IMR-90 (cell line): ENCODE data around the gene ROBO1. TPM values are rescaled to one million over a fixed set of nuclear protein-coding genes. Genes with fewer than 3 reads are reported as not detected.

ENCODE experiments used
- ATAC-seq: fragments of 200-7000 bp; cut with Tn5 transposase; 2 replicates; pipeline ENCODE4 v1.9.1; 2020; ENCODE audit warnings: low read depth, mild to moderate bottlenecking, moderate library complexity
- BruUV-seq: library from RNA; stranded (reverse); fragments of 400-500 nt; replicated peaks from 2 replicates; lab custom pipeline; 2021; lab: Mats Ljungman, UMichigan
- CTCF ChIA-PET: fragments of 300-600 bp; formaldehyde crosslinking; extraction: SDS; loops from one replicate; lab custom pipeline; 2021; ENCODE audit warnings: antibody characterized with exemption; lab: Yijun Ruan, JAX
- POLR2A ChIA-PET: fragments of 300-600 bp; sonication (Branson Sonifier 250); formaldehyde crosslinking; loops from one replicate; lab custom pipeline; 2022; ENCODE audit warnings: antibody characterized with exemption; ENCODE audit not compliant: unreplicated experiment; lab: Charles Lee
- DNase-seq: peaks from one replicate; pipeline ENCODE4 v3.0.0; 2013
- H2AFZ ChIP-seq: replicated peaks from 2 replicates; pipeline ENCODE3; 2013; ENCODE audit warnings: low read length, mild to moderate bottlenecking; ENCODE audit not compliant: poor library complexity
- H2AK5ac ChIP-seq: 2 replicates; pipeline ENCODE4 v1.6.1; 2013; ENCODE audit warnings: low read depth, low read length, inconsistent platforms
- H2AK9ac ChIP-seq: replicated peaks from 2 replicates; pipeline ENCODE3; 2013; ENCODE audit warnings: mild to moderate bottlenecking, low read depth, low read length, moderate library complexity; ENCODE audit not compliant: poor library complexity
- H2BK120ac ChIP-seq: 2 replicates; pipeline ENCODE4 v1.6.1; 2013; ENCODE audit warnings: low read depth, low read length, inconsistent platforms
- H2BK15ac ChIP-seq: 3 replicates; pipeline ENCODE4 v1.6.1; 2013; ENCODE audit warnings: low read depth, low read length, inconsistent platforms
- H2BK20ac ChIP-seq: 2 replicates; pipeline ENCODE4 v1.6.1; 2013; ENCODE audit warnings: low read depth, mild to moderate bottlenecking, inconsistent platforms, low read length, moderate library complexity
- H2BK5ac ChIP-seq: 2 replicates; pipeline ENCODE4 v1.6.1; 2013; ENCODE audit warnings: mild to moderate bottlenecking, low read depth, low read length, inconsistent platforms; ENCODE audit not compliant: poor library complexity, severe bottlenecking
- H3K14ac ChIP-seq: replicated peaks from 2 replicates; pipeline ENCODE4 v1.6.1; 2013; ENCODE audit warnings: low read depth, low read length, inconsistent platforms
- H3K18ac ChIP-seq: 2 replicates; pipeline ENCODE4 v1.6.1; 2013; ENCODE audit warnings: low read depth, low read length, control low read depth
- H3K23ac ChIP-seq: 2 replicates; pipeline ENCODE4 v1.6.1; 2013; ENCODE audit warnings: low read depth, low read length, inconsistent platforms
- H3K27ac ChIP-seq: 2 replicates; pipeline ENCODE4 v1.5.1; 2013; ENCODE audit warnings: mild to moderate bottlenecking, control low read depth, low read length; ENCODE audit not compliant: insufficient read depth
- H3K27me3 ChIP-seq: 2 replicates; pipeline ENCODE4 v1.6.1; 2013; ENCODE audit warnings: low read length; ENCODE audit not compliant: control insufficient read depth, insufficient read depth
- H3K36me3 ChIP-seq: 2 replicates; pipeline ENCODE4 v1.6.1; 2013; ENCODE audit warnings: low read length, mixed read lengths; ENCODE audit not compliant: control insufficient read depth, insufficient read depth
- H3K4ac ChIP-seq: 2 replicates; pipeline ENCODE4 v1.6.1; 2013; ENCODE audit warnings: low read depth, low read length, inconsistent platforms
- H3K4me1 ChIP-seq: 2 replicates; pipeline ENCODE4 v1.6.1; 2013; ENCODE audit warnings: low read length, mixed read lengths; ENCODE audit not compliant: control insufficient read depth, insufficient read depth
- H3K4me2 ChIP-seq: 2 replicates; pipeline ENCODE4 v1.6.1; 2013; ENCODE audit warnings: low read depth, mild to moderate bottlenecking, control low read depth, low read length, moderate library complexity
- H3K4me3 ChIP-seq: 2 replicates; pipeline ENCODE4 v1.5.1; 2013; ENCODE audit warnings: low read depth, mild to moderate bottlenecking, control low read depth, low read length, moderate library complexity; ENCODE audit not compliant: insufficient read depth
- H3K56ac ChIP-seq: 2 replicates; pipeline ENCODE4 v1.6.1; 2013; ENCODE audit warnings: low read length, inconsistent platforms; ENCODE audit not compliant: insufficient read depth; ENCODE audit errors: extremely low read depth
- H3K79me1 ChIP-seq, 2 experiments: 2 replicates each; pipeline ENCODE4 v1.6.1; 2013; ENCODE audit warnings: low read length in 2 of 2, inconsistent platforms in 1 of 2, low read depth in 1 of 2
- H3K9ac ChIP-seq: 2 replicates; pipeline ENCODE4 v1.6.1; 2013; ENCODE audit warnings: low read depth, low read length, control low read depth
- H3K9me1 ChIP-seq: 2 replicates; pipeline ENCODE4 v1.6.1; 2013; ENCODE audit warnings: low read length, inconsistent platforms; ENCODE audit not compliant: insufficient read depth
- H3K9me3 ChIP-seq: 2 replicates; pipeline ENCODE4 v1.6.1; 2013; ENCODE audit warnings: low read length; ENCODE audit not compliant: control insufficient read depth, insufficient read depth
- H4K20me1 ChIP-seq: 2 replicates; pipeline ENCODE4 v1.6.1; 2013; ENCODE audit warnings: low read length, inconsistent platforms; ENCODE audit not compliant: insufficient read depth
- H4K5ac ChIP-seq: 2 replicates; pipeline ENCODE4 v1.6.1; 2013; ENCODE audit warnings: mild to moderate bottlenecking, low read depth, low read length, control low read depth
- H4K8ac ChIP-seq, 2 experiments: 2 replicates each; pipeline ENCODE4 v1.6.1; 2013; ENCODE audit warnings: low read depth in 2 of 2, low read length in 2 of 2, control low read depth in 1 of 2, inconsistent platforms in 1 of 2
- H4K91ac ChIP-seq: 2 replicates; pipeline ENCODE4 v1.6.1; 2013; ENCODE audit warnings: low read depth, low read length, inconsistent platforms; ENCODE audit not compliant: insufficient read depth
- BHLHE40 ChIP-seq: fragments of 150-350 bp; IDR thresholded peaks from 2 replicates; pipeline ENCODE4 v1.6.1; 2016; ENCODE audit warnings: mild to moderate bottlenecking, low read depth, low read length
- CHD1 ChIP-seq: IDR thresholded peaks from 2 replicates; pipeline ENCODE4 v1.6.1; 2012; ENCODE audit warnings: low read depth, low read length, improper control_type of control experiment
- FOS ChIP-seq: fragments of 150-350 bp; IDR thresholded peaks from 2 replicates; pipeline ENCODE4 v1.6.1; 2016; ENCODE audit warnings: low read depth, low read length
- MAFK ChIP-seq: IDR thresholded peaks from 2 replicates; pipeline ENCODE4 v1.6.1; 2012; ENCODE audit warnings: low read depth, low read length, improper control_type of control experiment
- MAZ ChIP-seq: IDR thresholded peaks from 2 replicates; pipeline ENCODE4 v1.6.1; 2012; ENCODE audit warnings: low read depth, mild to moderate bottlenecking, low read length, improper control_type of control experiment, moderate library complexity, borderline replicate concordance
- NFE2L2 ChIP-seq: fragments of 150-350 bp; IDR thresholded peaks from 2 replicates; pipeline ENCODE4 v1.6.1; 2016; ENCODE audit warnings: low read depth, mild to moderate bottlenecking, low read length
- RAD21 ChIP-seq: IDR thresholded peaks from 2 replicates; pipeline ENCODE4 v1.6.1; 2012; ENCODE audit warnings: low read length, improper control_type of control experiment
- RCOR1 ChIP-seq: IDR thresholded peaks from 2 replicates; pipeline ENCODE4 v1.6.1; 2012; ENCODE audit warnings: mild to moderate bottlenecking, low read length, improper control_type of control experiment; ENCODE audit not compliant: insufficient replicate concordance
- RFX5 ChIP-seq: IDR thresholded peaks from 2 replicates; pipeline ENCODE4 v1.8.0; 2012; ENCODE audit warnings: low read depth, mild to moderate bottlenecking, low read length, moderate library complexity
- SMC3 ChIP-seq: fragments of 150-350 bp; IDR thresholded peaks from 2 replicates; pipeline ENCODE4 v1.6.1; 2016; ENCODE audit warnings: low read depth, mild to moderate bottlenecking, antibody characterized with exemption, low read length, moderate library complexity
- USF2 ChIP-seq: fragments of 150-350 bp; IDR thresholded peaks from 2 replicates; pipeline ENCODE4 v1.6.1; 2017; ENCODE audit warnings: mild to moderate bottlenecking, antibody characterized with exemption, low read length, low read depth
- WGBS, 2 experiments: methylation state at CpG; one replicate each; pipeline versions ENCODE4 v1.1.5 to v1.1.7; 2013; ENCODE audit warnings: missing lambda C conversion rate in 2 of 2; ENCODE audit not compliant: insufficient read length in 1 of 2; ENCODE audit errors: extremely low coverage in 2 of 2; 5-methylcytosine and 5-hydroxymethylcytosine counted together
- dilution Hi-C: fragments of 300-500 bp; cut with HindIII; formaldehyde crosslinking; loops from one replicate; pipeline ENCODE4 v1.14.3; 2018; ENCODE audit warnings: low sequenced_read_pairs; ENCODE audit not compliant: unreplicated experiment
- in situ Hi-C: fragments of 300-500 bp; cut with MboI; formaldehyde crosslinking; loops from 3 replicates; pipeline ENCODE4 v1.14.3; 2019; ENCODE audit warnings: low sequenced_read_pairs, inconsistent platforms, mixed read lengths
- intact Hi-C: fragments of 100-400 bp; cut with micrococcal nuclease; formaldehyde crosslinking; loops from 2 replicates; pipeline ENCODE4 v1.10.0; 2022
- polyA plus RNA-seq, 3 experiments: library from polyadenylated mRNA; depleted of rRNA; stranded (reverse); fragments of >200 nt; gene quantifications; 2 replicates each; pipeline ENCODE4 v1.2.3, GENCODE V29; 2012; ENCODE audit warnings: low replicate concordance in 1 of 3
- total RNA-seq: library from RNA; depleted of rRNA; stranded (reverse); fragments of >200 nt; gene quantifications from 2 replicates; pipeline ENCODE4 v1.2.3, GENCODE V29; 2012

The ROBO1 gene
- total and polyA plus RNA-seq, 2 of the 4 experiments (the other 2 are of a cell fraction): 24.1 to 53.9 TPM

GRCh38 chr3:79810092-79810491, 42.3 kb upstream of the ROBO1 start:
- WGBS, 2 experiments: no CpG with 5 or more reads among the region's 3 CpGs
- Histone ChIP-seq H3K9me1 (no peaks in the 10 kb centered on the region), H4K8ac (no peak overlapping the region), H3K18ac (no peak overlapping the region), H4K91ac (no peak overlapping the region), H3K79me1 (no peaks in the 10 kb centered on the region), H3K4me1 (no peaks in the 10 kb centered on the region), H2AFZ (no peak overlapping the region), H3K56ac (no peak overlapping the region), H3K23ac (no peak overlapping the region), H3K36me3 (no peaks in the 10 kb centered on the region), H4K20me1 (no peaks in the 10 kb centered on the region), H3K4me2 (no peak overlapping the region), H3K4me3 (no peak overlapping the region), H4K5ac (no peak overlapping the region), H2AK9ac (no peak overlapping the region), H3K14ac (no peak overlapping the region), H3K9ac (no peak overlapping the region), H3K27me3 (no peaks in the 10 kb centered on the region), H3K4ac (no peak overlapping the region), H2BK15ac (no peak overlapping the region), H2BK5ac (no peak overlapping the region), H3K27ac (no peak overlapping the region), H2AK5ac (no peak overlapping the region), H3K9me3 (no peaks in the 10 kb centered on the region), H2BK120ac (no peak overlapping the region), H2BK20ac (no peak overlapping the region)
- no peak for DNase-seq
- no TSS peak for BruUV-seq
- POLR2A ChIA-PET: no interaction called here
- TF ChIP-seq SMC3 (no peak), CHD1 (no peak), NFE2L2 (no peak), FOS (no peak), RCOR1 (no peak), RFX5 (no peak), BHLHE40 (no peak), RAD21 (no peak), USF2 (no peak), MAFK (no peak), MAZ (no peak)
- intact Hi-C loops: no loop called here
- in situ Hi-C loops: no loop called here
- dilution Hi-C loops: no loop called here
- CTCF ChIA-PET: no interaction called here
- no peak for ATAC-seq
